Neural cell (in vitro differentiated cells): ENCODE data around the gene OSBPL8. TPM values are rescaled to one million over a fixed set of nuclear protein-coding genes. Genes with fewer than 3 reads are reported as not detected.

Source experiments
- H2AFZ ChIP-seq: fragments of 200-600, 300-800 bp; sonication (generic), shearing (Covaris generic); 2 replicates; pipeline ENCODE4 v1.6.0; 2014; ENCODE audit warnings: low read depth, mild to moderate bottlenecking, antibody characterized with exemption, low read length, moderate library complexity
- H3F3A ChIP-seq: fragments of 200-600 bp; shearing (Covaris generic); 2 replicates; pipeline ENCODE4 v1.6.1; 2016; ENCODE audit warnings: mild to moderate bottlenecking, moderate library complexity, mixed read lengths, antibody characterized with exemption, low read length; ENCODE audit not compliant: insufficient read depth, poor library complexity, severe bottlenecking
- H3K27ac ChIP-seq: fragments of 200-600, 300-800 bp; sonication (generic), shearing (Covaris generic); 2 replicates; pipeline ENCODE4 v1.5.1; 2014; ENCODE audit warnings: mild to moderate bottlenecking, low read length, moderate library complexity
- H3K27me3 ChIP-seq: fragments of 300-800, 200-600 bp; sonication (generic), shearing (Covaris generic); 2 replicates; pipeline ENCODE4 v1.6.0; 2014; ENCODE audit warnings: mild to moderate bottlenecking, low read depth, low read length, moderate library complexity; ENCODE audit not compliant: insufficient read depth
- H3K36me3 ChIP-seq: fragments of 300-800, 200-600 bp; sonication (generic), shearing (Covaris generic); 2 replicates; pipeline ENCODE4 v1.5.1; 2014; ENCODE audit warnings: mild to moderate bottlenecking, antibody characterized with exemption, low read length, moderate library complexity; ENCODE audit not compliant: insufficient read depth
- H3K4me2 ChIP-seq: fragments of 300-800, 200-600 bp; sonication (generic), shearing (Covaris generic); 2 replicates; pipeline ENCODE4 v1.6.0; 2014; ENCODE audit warnings: mild to moderate bottlenecking, low read length
- H3K4me3 ChIP-seq: fragments of 300-800, 200-600 bp; sonication (generic), shearing (Covaris generic); 2 replicates; pipeline ENCODE4 v1.5.1; 2014; ENCODE audit warnings: mild to moderate bottlenecking, low read length, moderate library complexity
- H3K79me2 ChIP-seq: fragments of 200-600 bp; shearing (Covaris generic); replicated peaks from 2 replicates; pipeline ENCODE4 v1.6.0; 2014; ENCODE audit warnings: mild to moderate bottlenecking, low read length, moderate library complexity; ENCODE audit not compliant: insufficient read depth
- H3K9ac ChIP-seq: fragments of 300-800, 200-600 bp; sonication (generic), shearing (Covaris generic); 2 replicates; pipeline ENCODE4 v1.6.1; 2016; ENCODE audit warnings: mild to moderate bottlenecking, low read length, mixed read lengths
- H3K9me2 ChIP-seq: fragments of 200-600 bp; shearing (Covaris generic); 2 replicates; pipeline ENCODE4 v1.6.1; 2016; ENCODE audit warnings: mild to moderate bottlenecking, low read length, mixed read lengths; ENCODE audit not compliant: insufficient read depth
- H3K9me3 ChIP-seq: fragments of 200-600, 300-800 bp; sonication (generic), shearing (Covaris generic); 2 replicates; pipeline ENCODE4 v1.6.1; 2016; ENCODE audit warnings: mild to moderate bottlenecking, mixed run types, low read length, moderate library complexity, mixed read lengths
- H4K20me1 ChIP-seq: fragments of 200-600 bp; shearing (Covaris generic); 2 replicates; pipeline ENCODE4 v1.6.1; 2016; ENCODE audit warnings: mild to moderate bottlenecking, mixed run types; ENCODE audit not compliant: insufficient read depth
- EP300 ChIP-seq: fragments of 450-650 bp; conservative IDR thresholded peaks from 2 replicates; pipeline ENCODE4 v1.6.1; 2014; ENCODE audit warnings: antibody characterized with exemption, mild to moderate bottlenecking, moderate library complexity; ENCODE audit not compliant: poor library complexity, severe bottlenecking
- EZH2 ChIP-seq: fragments of 200-600, 300-800 bp; shearing (Covaris generic), sonication (generic); IDR thresholded peaks from 2 replicates; pipeline ENCODE4 v1.6.1; 2014; ENCODE audit warnings: antibody characterized with exemption, low read length, borderline replicate concordance, mild to moderate bottlenecking; ENCODE audit not compliant: insufficient read depth, poor library complexity, severe bottlenecking
- MXI1 ChIP-seq: fragments of 450-650 bp; conservative IDR thresholded peaks from 2 replicates; pipeline ENCODE4 v1.6.1; 2014; ENCODE audit warnings: antibody characterized with exemption, mild to moderate bottlenecking; ENCODE audit not compliant: poor library complexity, severe bottlenecking
- POLR2AphosphoS5 ChIP-seq: IDR thresholded peaks from 2 replicates; pipeline ENCODE4 v1.6.1; 2012
- RAD21 ChIP-seq: fragments of 450-650 bp; conservative IDR thresholded peaks from 2 replicates; pipeline ENCODE4 v1.6.1; 2014; ENCODE audit warnings: antibody characterized with exemption, mild to moderate bottlenecking, moderate library complexity
- REST ChIP-seq: IDR thresholded peaks from 2 replicates; pipeline ENCODE4 v1.6.1; 2012; ENCODE audit warnings: borderline replicate concordance
- SMC3 ChIP-seq: fragments of 450-650 bp; conservative IDR thresholded peaks from 2 replicates; pipeline ENCODE4 v1.6.1; 2014; ENCODE audit warnings: antibody characterized with exemption, mild to moderate bottlenecking, moderate library complexity; ENCODE audit not compliant: poor library complexity
- TAF1 ChIP-seq: IDR thresholded peaks from 2 replicates; pipeline ENCODE4 v1.6.1; 2012; ENCODE audit warnings: low read depth
- polyA plus RNA-seq: library from polyadenylated mRNA; depleted of rRNA; stranded (reverse); fragments of >200 nt; gene quantifications from 2 replicates; pipeline ENCODE4 v1.2.3, GENCODE V29; 2014
- TF ChIP-seq, protein P1 (sequence below): fragments of 450-650 bp; IDR thresholded peaks from 2 replicates; pipeline ENCODE4 v1.5.1; 2014; ENCODE audit warnings: antibody characterized with exemption, mild to moderate bottlenecking, moderate library complexity; ENCODE audit not compliant: poor library complexity, severe bottlenecking

The OSBPL8 gene
- polyA plus RNA-seq, 1 donor from 2014 or later, result 126 TPM

DNA sequence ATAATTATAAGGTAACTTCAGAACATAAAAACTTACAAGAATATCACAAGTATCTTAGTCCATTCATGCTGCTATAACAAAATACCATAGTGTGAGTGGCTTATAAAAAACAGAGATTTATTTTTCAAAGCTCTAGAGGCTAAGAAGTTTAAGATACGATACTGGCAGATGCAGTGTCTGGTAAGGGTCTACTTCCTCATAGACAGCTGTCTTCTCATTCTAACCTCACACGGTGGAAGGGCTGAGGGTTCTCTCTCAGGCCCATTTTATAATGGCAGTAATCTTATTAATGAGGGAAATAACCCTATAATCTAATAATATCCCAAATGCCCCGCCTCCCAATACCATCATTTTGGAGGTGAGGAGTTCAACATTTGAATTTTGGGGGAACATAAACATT is 23.7 kb upstream of the OSBPL8 start:
- Histone ChIP-seq H3K4me3 (no peak overlapping the region), H3K27ac (no peak overlapping the region)

DNA sequence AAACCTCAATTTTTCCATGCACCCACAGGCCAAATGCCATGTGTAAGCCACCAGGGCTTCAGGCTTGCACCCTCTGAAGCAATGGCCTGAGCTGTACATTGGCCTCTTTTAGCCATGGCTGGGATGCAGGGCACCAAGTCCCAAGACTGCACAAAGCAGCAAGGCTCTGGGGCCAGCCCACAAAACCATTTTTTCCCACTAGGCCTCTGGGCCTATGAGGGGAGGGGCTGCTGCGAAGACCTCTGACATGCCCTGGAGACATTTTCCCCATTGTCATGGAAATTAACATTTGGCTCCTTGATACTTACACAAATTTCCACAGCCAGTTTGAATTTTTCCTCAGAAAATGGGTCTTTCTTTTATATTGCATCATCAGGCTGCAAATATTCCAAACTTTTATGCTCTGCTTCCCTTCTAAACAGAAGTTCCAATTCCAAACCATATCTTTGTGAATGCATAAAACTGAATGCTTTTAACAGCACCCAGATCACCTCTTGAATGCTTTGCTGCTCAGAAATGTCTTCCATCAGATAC is 14.3 kb upstream of the OSBPL8 start:
- Histone ChIP-seq H3K27ac (no peak overlapping the region), H4K20me1 (no peaks in the 10 kb centered on the region), H3K27me3 (no peaks in the 10 kb centered on the region), H3K9ac (no peak overlapping the region), H3F3A (no peaks in the 10 kb centered on the region), H3K9me2 (no peaks in the 10 kb centered on the region), H3K36me3 (no peaks in the 10 kb centered on the region), H3K4me2 (no peak overlapping the region), H3K4me3 (no peak overlapping the region), H3K79me2 (no peaks in the 10 kb centered on the region), H2AFZ (no peak overlapping the region), H3K9me3 (no peaks in the 10 kb centered on the region)
- TF ChIP-seq, protein P1, sequence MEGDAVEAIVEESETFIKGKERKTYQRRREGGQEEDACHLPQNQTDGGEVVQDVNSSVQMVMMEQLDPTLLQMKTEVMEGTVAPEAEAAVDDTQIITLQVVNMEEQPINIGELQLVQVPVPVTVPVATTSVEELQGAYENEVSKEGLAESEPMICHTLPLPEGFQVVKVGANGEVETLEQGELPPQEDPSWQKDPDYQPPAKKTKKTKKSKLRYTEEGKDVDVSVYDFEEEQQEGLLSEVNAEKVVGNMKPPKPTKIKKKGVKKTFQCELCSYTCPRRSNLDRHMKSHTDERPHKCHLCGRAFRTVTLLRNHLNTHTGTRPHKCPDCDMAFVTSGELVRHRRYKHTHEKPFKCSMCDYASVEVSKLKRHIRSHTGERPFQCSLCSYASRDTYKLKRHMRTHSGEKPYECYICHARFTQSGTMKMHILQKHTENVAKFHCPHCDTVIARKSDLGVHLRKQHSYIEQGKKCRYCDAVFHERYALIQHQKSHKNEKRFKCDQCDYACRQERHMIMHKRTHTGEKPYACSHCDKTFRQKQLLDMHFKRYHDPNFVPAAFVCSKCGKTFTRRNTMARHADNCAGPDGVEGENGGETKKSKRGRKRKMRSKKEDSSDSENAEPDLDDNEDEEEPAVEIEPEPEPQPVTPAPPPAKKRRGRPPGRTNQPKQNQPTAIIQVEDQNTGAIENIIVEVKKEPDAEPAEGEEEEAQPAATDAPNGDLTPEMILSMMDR, result no peak
- TF ChIP-seq POLR2AphosphoS5 (no peak), MXI1 (no peak), EZH2 (no peak), SMC3 (no peak), RAD21 (no peak), EP300 (no peak), TAF1 (no peak)

More for the DNA sequence above, 23.7 kb upstream of the OSBPL8 start:
- Histone ChIP-seq H3K79me2 (no peaks in the 10 kb centered on the region), H3K9ac (no peak overlapping the region), H2AFZ (no peak overlapping the region), H3F3A (no peaks in the 10 kb centered on the region), H3K4me2 (no peak overlapping the region), H3K27me3 (no peaks in the 10 kb centered on the region), H4K20me1 (no peaks in the 10 kb centered on the region), H3K36me3 (no peaks in the 10 kb centered on the region), H3K9me2 (no peaks in the 10 kb centered on the region), H3K9me3 (no peaks in the 10 kb centered on the region)
- no peak for TF ChIP-seq POLR2AphosphoS5
- TF ChIP-seq, protein P1, result no peak
- TF ChIP-seq SMC3, result no peak
- no peak for TF ChIP-seq REST
- TF ChIP-seq MXI1, result no peak
- TF ChIP-seq EP300, result no peak
- no peak for TF ChIP-seq RAD21
- TF ChIP-seq EZH2, result no peak
- no peak for TF ChIP-seq TAF1
